ENCODE data around the gene HERC2. TPM values are rescaled to one million over a fixed set of nuclear protein-coding genes. Genes with fewer than 3 reads are reported as not detected.
A peak's percentile ranks its signal among the peaks of the same experiment; 100 is the strongest.

Gene HERC2
- total RNA-seq, 6 experiments from 2014 or later, result 21.8 to 30.2 (median 27.0) TPM

- DNase-seq (peak in 2 of 3 donors; percentile 69 to 81), ATAC-seq (peak; percentile 66 to 79 (median 72))
- Histone ChIP-seq H3K4me1 (peaks cover 0 to 20% (median 0%) of the 10 kb centered on the region in 4 donors), H3K36me3 (no peaks in the 10 kb centered on the region), H3K9me3 (no peaks in the 10 kb centered on the region), H3K4me3 (peak overlapping the region; percentile 20 to 43 (median 25)), H3K27ac (no peak overlapping the region), H3K27me3 (peaks cover 0 to 27% of the 10 kb centered on the region in 2 donors)
- TF ChIP-seq POLR2A (IDR thresholded peaks at IDR 0.05), result no peak
- no peak for TF ChIP-seq CTCF (IDR thresholded peaks at IDR 0.05)
- intact Hi-C loops (cut with DNase I), result no loop called here
- WGBS (ENCODE audit: insufficient coverage, low coverage, low lambda C conversion rate, missing lambda C conversion rate), result 5% methylated on average over 15 of the region's 76 CpGs
These were observed 227.1 kb downstream of the HERC2 start for GRCh38 chr15:28094732-28095521.

GRCh38 chr15:28093752-28094535, 228.0 kb downstream of the HERC2 start:
- Histone ChIP-seq H3K27ac (no peak overlapping the region), H3K4me1 (peaks cover 0 to 20% (median 0%) of the 10 kb centered on the region in 4 donors), H3K36me3 (no peaks in the 10 kb centered on the region), H3K9me3 (no peaks in the 10 kb centered on the region), H3K27me3 (peaks cover 0 to 21% of the 10 kb centered on the region in 2 donors), H3K4me3 (no peak overlapping the region)
- WGBS (ENCODE audit: insufficient coverage, low coverage, low lambda C conversion rate, missing lambda C conversion rate), result 47% methylated on average over 13 of the region's 20 CpGs
- intact Hi-C loops (cut with DNase I), result no loop called here
- DNase-seq, result no peak
- ATAC-seq, result no peak
- no peak for TF ChIP-seq POLR2A (IDR thresholded peaks at IDR 0.05)
- no peak for TF ChIP-seq CTCF (IDR thresholded peaks at IDR 0.05)

- 100% methylated on average over 2 of the region's 2 CpGs for WGBS (ENCODE audit: insufficient coverage, low coverage, low lambda C conversion rate, missing lambda C conversion rate)
- Histone ChIP-seq H3K36me3 (no peaks in the 10 kb centered on the region), H3K4me1 (peaks cover 0 to 11% (median 0%) of the 10 kb centered on the region in 4 donors), H3K27me3 (peaks cover 0 to 4% of the 10 kb centered on the region in 2 donors), H3K9me3 (no peaks in the 10 kb centered on the region), H3K27ac (no peak overlapping the region), H3K4me3 (no peak overlapping the region)
- ATAC-seq (no peak), DNase-seq (no peak)
- TF ChIP-seq CTCF (IDR thresholded peaks at IDR 0.05) (no peak), POLR2A (IDR thresholded peaks at IDR 0.05) (no peak)
- intact Hi-C loops (cut with DNase I), result no loop called here
These were observed 230.7 kb downstream of the HERC2 start for GRCh38 chr15:28091313-28091712.

GRCh38 chr15:28086175-28086703, 235.7 kb downstream of the HERC2 start:
- Histone ChIP-seq H3K27me3 (no peaks in the 10 kb centered on the region), H3K36me3 (no peaks in the 10 kb centered on the region), H3K27ac (no peak overlapping the region), H3K4me1 (no peaks in the 10 kb centered on the region), H3K9me3 (no peaks in the 10 kb centered on the region), H3K4me3 (no peak overlapping the region)
- ATAC-seq, result peak; percentile 94 to 95 (median 94)
- WGBS (ENCODE audit: insufficient coverage, low coverage, low lambda C conversion rate, missing lambda C conversion rate), result 0% methylated on average over 1 of the region's 2 CpGs
- TF ChIP-seq POLR2A (IDR thresholded peaks at IDR 0.05), result no peak
- TF ChIP-seq CTCF (IDR thresholded peaks at IDR 0.05), result peak; percentile 50 to 75 (median 70)
- DNase-seq, result peak in 1 of 3 donors; percentile 68
- intact Hi-C loops (cut with DNase I), result no loop called here
